ENCODE results near the gene VPS13A.

DNA sequence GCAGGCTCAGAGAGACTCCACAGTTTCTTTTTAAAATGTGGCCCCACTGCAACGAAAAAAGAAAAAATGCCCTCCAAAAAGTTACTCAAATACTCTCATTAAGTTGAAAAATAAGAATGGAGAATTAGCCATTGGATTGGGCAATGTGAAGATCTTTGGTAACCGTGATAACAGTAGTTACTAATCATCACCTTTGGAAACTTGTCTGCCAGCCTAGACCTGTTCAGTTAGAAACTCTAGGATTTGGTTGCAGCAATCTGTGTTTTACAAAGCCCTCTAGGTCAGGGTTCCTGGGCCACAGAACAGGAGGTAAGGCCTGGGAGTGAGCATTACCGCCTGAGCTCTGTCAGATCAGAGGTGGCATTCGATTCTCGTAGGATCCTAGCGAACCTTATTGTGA, 34.2 kb downstream of the VPS13A start:
- TF ChIP-seq, protein P1, sequence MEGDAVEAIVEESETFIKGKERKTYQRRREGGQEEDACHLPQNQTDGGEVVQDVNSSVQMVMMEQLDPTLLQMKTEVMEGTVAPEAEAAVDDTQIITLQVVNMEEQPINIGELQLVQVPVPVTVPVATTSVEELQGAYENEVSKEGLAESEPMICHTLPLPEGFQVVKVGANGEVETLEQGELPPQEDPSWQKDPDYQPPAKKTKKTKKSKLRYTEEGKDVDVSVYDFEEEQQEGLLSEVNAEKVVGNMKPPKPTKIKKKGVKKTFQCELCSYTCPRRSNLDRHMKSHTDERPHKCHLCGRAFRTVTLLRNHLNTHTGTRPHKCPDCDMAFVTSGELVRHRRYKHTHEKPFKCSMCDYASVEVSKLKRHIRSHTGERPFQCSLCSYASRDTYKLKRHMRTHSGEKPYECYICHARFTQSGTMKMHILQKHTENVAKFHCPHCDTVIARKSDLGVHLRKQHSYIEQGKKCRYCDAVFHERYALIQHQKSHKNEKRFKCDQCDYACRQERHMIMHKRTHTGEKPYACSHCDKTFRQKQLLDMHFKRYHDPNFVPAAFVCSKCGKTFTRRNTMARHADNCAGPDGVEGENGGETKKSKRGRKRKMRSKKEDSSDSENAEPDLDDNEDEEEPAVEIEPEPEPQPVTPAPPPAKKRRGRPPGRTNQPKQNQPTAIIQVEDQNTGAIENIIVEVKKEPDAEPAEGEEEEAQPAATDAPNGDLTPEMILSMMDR (IDR thresholded peaks at IDR 0.05), result no peak
- TF ChIP-seq POLR2A (IDR thresholded peaks at IDR 0.05), result no peak
